Activated CD4-positive, alpha-beta memory T cell treated with anti-CD3 and anti-CD28 coated beads, Interleukin-2, amount 10 ng/mL, durations not matched to agents 7 days and 5 days (primary cell): Measurements from ENCODE around the gene RASSF5. TPM values are rescaled to one million over a fixed set of nuclear protein-coding genes. Genes with fewer than 3 reads are reported as not detected.
"Not testable (repeated sequence)": the region's sequence is repeated elsewhere in the genome, so short reads cannot be mapped to it uniquely, and the experiment has no call there.

Source experiments
- CTCF ChIA-PET: fragments of 350-600 bp; sonication (Branson Sonifier 250); formaldehyde crosslinking; loops from one replicate; lab custom pipeline; 2021; ENCODE audit warnings: antibody characterized with exemption, inconsistent platforms; lab: Charles Lee
- POLR2A ChIA-PET: fragments of 350-600 bp; sonication (Branson Sonifier 250); formaldehyde crosslinking; loops from one replicate; lab custom pipeline; 2021; ENCODE audit warnings: antibody characterized with exemption; lab: Charles Lee
- DNase-seq: peaks from one replicate; pipeline ENCODE4 v3.0.0-alpha.2; 2020
- H3K27ac Mint-ChIP-seq: one replicate; pipeline ENCODE4 v1.8.0; 2021; ENCODE audit warnings: mild to moderate bottlenecking, mixed read lengths
- H3K27me3 Mint-ChIP-seq: one replicate; pipeline ENCODE4 v1.8.0; 2021; ENCODE audit warnings: mixed read lengths
- H3K36me3 Mint-ChIP-seq: one replicate; pipeline ENCODE4 v1.8.0; 2021; ENCODE audit warnings: low read depth, mixed read lengths
- H3K4me1 Mint-ChIP-seq: one replicate; pipeline ENCODE4 v1.8.0; 2021; ENCODE audit warnings: mixed read lengths
- H3K4me3 Mint-ChIP-seq: one replicate; pipeline ENCODE4 v1.8.0; 2021; ENCODE audit warnings: mild to moderate bottlenecking, mixed read lengths
- H3K9me3 Mint-ChIP-seq: one replicate; pipeline ENCODE4 v1.8.0; 2021; ENCODE audit warnings: mixed read lengths
- total RNA-seq, 2 experiments: library from RNA; stranded (reverse); gene quantifications; one replicate each; pipeline ENCODE4 v1.2.3, GENCODE V29; 2021

The RASSF5 gene
- total RNA-seq, 2 experiments from 2014 or later = 213 to 216 TPM

- H3K27me3 Mint-ChIP-seq = no peaks in the 10 kb centered on the region
- no peaks in the 10 kb centered on the region for H3K9me3 Mint-ChIP-seq
- POLR2A ChIA-PET = no interaction called here
- CTCF ChIA-PET = no interaction called here
- no peak overlapping the region for H3K27ac Mint-ChIP-seq
- no peak overlapping the region for H3K4me3 Mint-ChIP-seq
- no peak for DNase-seq
- peaks cover 22% of the 10 kb centered on the region for H3K4me1 Mint-ChIP-seq
- peaks cover 43% of the 10 kb centered on the region for H3K36me3 Mint-ChIP-seq
These were observed 97.5 kb downstream of the RASSF5 start for GRCh38 chr1:206604861-206605260.

- Mint-ChIP-seq H3K36me3 (peaks cover 40% of the 10 kb centered on the region), H3K9me3 (no peaks in the 10 kb centered on the region), H3K27me3 (no peaks in the 10 kb centered on the region), H3K4me1 (peaks cover 39% of the 10 kb centered on the region), H3K4me3 (no peak overlapping the region), H3K27ac (peak overlapping the region; percentile 32)
- ChIA-PET POLR2A (interaction anchor here (0.6 kb wide), 1 partner anchor 20 kb away, joined by 4 read pairs; no protein-coding TSS in a partner anchor), CTCF (interaction anchor here (1.0 to 5.4 kb wide), 7 partner anchors 15 to 375 kb away, joined by 3 to 50 read pairs (median 7); partner anchors contain the start of gene DYRK3)
- no peak for DNase-seq
These were observed 99.5 kb downstream of the RASSF5 start for GRCh38 chr1:206606867-206607266.

- Mint-ChIP-seq H3K9me3 (no peaks in the 10 kb centered on the region), H3K36me3 (peaks cover 32% of the 10 kb centered on the region)
- POLR2A ChIA-PET = interaction anchor here (2.3 kb wide), 1 partner anchor 27 kb away, joined by 16 read pairs; the partner anchor contains the start of gene DYRK3
These were observed 100.9 kb downstream of the RASSF5 start for GRCh38 chr1:206608108-206608698.

GRCh38 chr1:206609229-206609991, 102.1 kb downstream of the RASSF5 start:
- ChIA-PET CTCF (interaction anchor here (0.6 to 5.4 kb wide), 19 partner anchors 9 to 438 kb away, joined by 3 to 50 read pairs (median 6); partner anchors contain the start of genes DYRK3, IKBKE and RASSF5), POLR2A (interaction anchor here (1.7 to 2.3 kb wide), 2 partner anchors 26 to 74 kb away, joined by 6 to 16 read pairs; partner anchors contain the start of gene DYRK3)
- Mint-ChIP-seq H3K4me3 (peak overlapping the region; percentile 15), H3K27ac (peak overlapping the region; percentile 83), H3K36me3 (peaks cover 25% of the 10 kb centered on the region), H3K9me3 (no peaks in the 10 kb centered on the region), H3K27me3 (no peaks in the 10 kb centered on the region), H3K4me1 (peaks cover 45% of the 10 kb centered on the region)
- no peak for DNase-seq

More at GRCh38 chr1:206608108-206608698, 100.9 kb downstream of the RASSF5 start:
- CTCF ChIA-PET = interaction anchor here (1.0 to 5.4 kb wide), 10 partner anchors 8 to 138 kb away, joined by 3 to 50 read pairs (median 10); partner anchors contain the start of genes DYRK3 and IKBKE
- Mint-ChIP-seq H3K4me3 (no peak overlapping the region), H3K27me3 (no peaks in the 10 kb centered on the region), H3K27ac (no peak overlapping the region), H3K4me1 (peaks cover 45% of the 10 kb centered on the region)
- DNase-seq = peak; percentile 66

- Mint-ChIP-seq H3K36me3 (peaks cover 16% of the 10 kb centered on the region), H3K9me3 (no peaks in the 10 kb centered on the region), H3K4me1 (peaks cover 41% of the 10 kb centered on the region), H3K27me3 (peaks cover 12% of the 10 kb centered on the region), H3K27ac (peak within 1 kb of the TSS; percentile 81), H3K4me3 (peak within 1 kb of the TSS; percentile 94)
- DNase-seq = peak; percentile 96
- CTCF ChIA-PET = interaction anchor here (0.6 to 4.6 kb wide), 46 partner anchors 9 to 305 kb away, joined by 3 to 42 read pairs (median 6); partner anchors contain the start of genes DYRK3, IKBKE and RASSF5
- POLR2A ChIA-PET = interaction anchor here (0.9 to 2.5 kb wide), 22 partner anchors 10 to 148 kb away, joined by 3 to 21 read pairs (median 4); partner anchors contain the start of genes DYRK3, IKBKE and MAPKAPK2
These were observed 105.0 kb downstream of the RASSF5 start, which contains the start of gene EIF2D for GRCh38 chr1:206612129-206612876. EIF2D (minus strand) TSS chr1:206612465; CDS start chr1:206612342, 123 bp downstream.

- CTCF ChIA-PET = interaction anchor here (0.9 to 5.6 kb wide), 2 partner anchors 9 to 37 kb away, joined by 5 to 132 read pairs; partner anchors contain the start of gene DYRK3
- POLR2A ChIA-PET, H3K27ac Mint-ChIP-seq, H3K9me3 Mint-ChIP-seq, DNase-seq, H3K36me3 Mint-ChIP-seq, H3K4me3 Mint-ChIP-seq, H3K4me1 Mint-ChIP-seq: not testable (repeated sequence)
- peaks cover 32% of the 10 kb centered on the region for H3K27me3 Mint-ChIP-seq
These were observed 119.1 kb downstream of the RASSF5 start for GRCh38 chr1:206626396-206626795.

GRCh38 chr1:206628916-206629315, 121.6 kb downstream of the RASSF5 start:
- ChIA-PET POLR2A (no interaction called here), CTCF (interaction anchor here (0.7 to 5.6 kb wide), 5 partner anchors 17 to 84 kb away, joined by 3 to 132 read pairs (median 4); partner anchors contain the start of gene EIF2D)
- Mint-ChIP-seq H3K4me3 (no peak overlapping the region), H3K9me3 (no peaks in the 10 kb centered on the region), H3K36me3 (no peaks in the 10 kb centered on the region), H3K27ac (no peak overlapping the region), H3K4me1 (peaks cover 2% of the 10 kb centered on the region), H3K27me3 (peaks cover 38% of the 10 kb centered on the region)
- DNase-seq = no peak

GRCh38 chr1:206631085-206631509, 123.8 kb downstream of the RASSF5 start:
- H3K4me3 Mint-ChIP-seq = no peak overlapping the region
- DNase-seq = peak; percentile 24
- POLR2A ChIA-PET = interaction anchor here (0.9 to 1.2 kb wide), 3 partner anchors 19 to 60 kb away, joined by 3 to 4 read pairs (median 4); partner anchors contain the start of gene EIF2D
- CTCF ChIA-PET = interaction anchor here (0.7 to 5.6 kb wide), 23 partner anchors 10 to 351 kb away, joined by 3 to 132 read pairs (median 4); partner anchors contain the start of genes EIF2D, IKBKE and MAPKAPK2
- no peak overlapping the region for H3K27ac Mint-ChIP-seq
- no peaks in the 10 kb centered on the region for H3K36me3 Mint-ChIP-seq
- H3K9me3 Mint-ChIP-seq = no peaks in the 10 kb centered on the region
- H3K27me3 Mint-ChIP-seq = peaks cover 36% of the 10 kb centered on the region
- peaks cover 19% of the 10 kb centered on the region for H3K4me1 Mint-ChIP-seq

- H3K36me3 Mint-ChIP-seq = no peaks in the 10 kb centered on the region
- H3K4me1 Mint-ChIP-seq = peaks cover 34% of the 10 kb centered on the region
- no peak for DNase-seq
- H3K27ac Mint-ChIP-seq = no peak overlapping the region
- POLR2A ChIA-PET = interaction anchor here (1.1 to 3.1 kb wide), 2 partner anchors 14 to 30 kb away, joined by 4 to 33 read pairs; no protein-coding TSS in a partner anchor
- H3K4me3 Mint-ChIP-seq = no peak overlapping the region
- H3K27me3 Mint-ChIP-seq = peaks cover 28% of the 10 kb centered on the region
- no peaks in the 10 kb centered on the region for H3K9me3 Mint-ChIP-seq
- CTCF ChIA-PET = interaction anchor here (1.2 to 8.8 kb wide), 13 partner anchors 15 to 348 kb away, joined by 3 to 250 read pairs (median 10); partner anchors contain the start of gene EIF2D
These were observed 126.4 kb downstream of the RASSF5 start for GRCh38 chr1:206633708-206634121.

GRCh38 chr1:206634365-206635079, 127.2 kb downstream of the RASSF5 start:
- peak overlapping the region; percentile 80 for H3K4me3 Mint-ChIP-seq
- peaks cover 36% of the 10 kb centered on the region for H3K4me1 Mint-ChIP-seq
- CTCF ChIA-PET = interaction anchor here (0.6 to 8.8 kb wide), 42 partner anchors 8 to 416 kb away, joined by 3 to 250 read pairs (median 5); partner anchors contain the start of genes EIF2D and FCMR
- H3K27me3 Mint-ChIP-seq = peaks cover 26% of the 10 kb centered on the region
- peak overlapping the region; percentile 80 for H3K27ac Mint-ChIP-seq
- POLR2A ChIA-PET = interaction anchor here (1.1 to 3.1 kb wide), 12 partner anchors 15 to 169 kb away, joined by 3 to 33 read pairs (median 6); partner anchors contain the start of genes EIF2D and IKBKE
- H3K9me3 Mint-ChIP-seq = no peaks in the 10 kb centered on the region
- DNase-seq = peak; percentile 80
- H3K36me3 Mint-ChIP-seq = no peaks in the 10 kb centered on the region
